GM13976 (cell line): ENCODE results near the gene MICAL2.

Experiments used
- DNase-seq: peaks from one replicate; pipeline ENCODE4 v3.0.0; 2012; ENCODE audit warnings: low spot score
- in situ Hi-C: fragments of 300-500 bp; cut with MboI; formaldehyde crosslinking; loops from one replicate; pipeline ENCODE4 v1.12.0; 2022; ENCODE audit warnings: low sequenced_read_pairs, mixed read lengths, inconsistent platforms; ENCODE audit not compliant: unreplicated experiment
- TF ChIP-seq, protein P1 (sequence below): IDR thresholded peaks from 2 replicates; pipeline ENCODE4 v1.5.1; 2012; ENCODE audit warnings: borderline replicate concordance, mild to moderate bottlenecking; ENCODE audit not compliant: insufficient read depth; ENCODE audit errors: extremely low read depth, missing control alignments, control extremely low read depth

The MICAL2 gene

DNA sequence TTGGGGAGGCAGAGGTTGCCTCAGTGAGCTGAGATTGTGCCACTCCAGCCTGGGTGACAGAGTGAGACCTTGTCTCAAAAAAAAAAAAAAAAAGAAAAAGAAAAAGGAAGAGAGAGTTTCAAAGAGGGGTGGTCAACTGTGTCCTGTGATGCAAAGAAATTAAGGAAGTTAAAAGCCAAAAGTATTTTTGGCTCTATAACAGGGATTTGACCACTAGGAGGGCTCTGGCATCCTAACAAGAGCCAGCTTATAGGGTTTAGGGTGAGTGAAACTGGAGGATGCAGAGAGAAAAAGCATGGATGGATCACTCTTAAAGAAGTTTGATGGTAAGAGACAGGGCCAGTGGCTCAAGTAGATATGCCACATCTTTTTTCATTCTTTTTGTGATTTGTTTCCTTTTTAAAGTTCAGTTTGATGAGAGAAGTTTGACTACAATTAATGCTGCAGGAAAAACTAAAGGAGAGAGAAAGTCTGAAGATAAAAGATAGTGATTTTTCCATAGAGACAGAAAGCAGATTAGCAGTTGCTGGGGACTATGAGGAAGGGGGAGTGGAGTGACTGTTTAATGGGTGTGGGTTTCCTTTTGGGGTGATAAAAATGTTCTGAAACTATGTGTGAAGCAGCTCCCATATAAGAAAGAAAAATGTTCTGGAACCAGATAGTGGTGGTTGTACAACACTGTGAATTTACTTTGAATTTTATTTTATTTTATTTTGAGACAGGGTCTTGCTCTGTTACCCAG lies 11.1 kb upstream of the MICAL2 start:
- in situ Hi-C loops: no loop called here
- no peak for DNase-seq
- TF ChIP-seq, protein P1, sequence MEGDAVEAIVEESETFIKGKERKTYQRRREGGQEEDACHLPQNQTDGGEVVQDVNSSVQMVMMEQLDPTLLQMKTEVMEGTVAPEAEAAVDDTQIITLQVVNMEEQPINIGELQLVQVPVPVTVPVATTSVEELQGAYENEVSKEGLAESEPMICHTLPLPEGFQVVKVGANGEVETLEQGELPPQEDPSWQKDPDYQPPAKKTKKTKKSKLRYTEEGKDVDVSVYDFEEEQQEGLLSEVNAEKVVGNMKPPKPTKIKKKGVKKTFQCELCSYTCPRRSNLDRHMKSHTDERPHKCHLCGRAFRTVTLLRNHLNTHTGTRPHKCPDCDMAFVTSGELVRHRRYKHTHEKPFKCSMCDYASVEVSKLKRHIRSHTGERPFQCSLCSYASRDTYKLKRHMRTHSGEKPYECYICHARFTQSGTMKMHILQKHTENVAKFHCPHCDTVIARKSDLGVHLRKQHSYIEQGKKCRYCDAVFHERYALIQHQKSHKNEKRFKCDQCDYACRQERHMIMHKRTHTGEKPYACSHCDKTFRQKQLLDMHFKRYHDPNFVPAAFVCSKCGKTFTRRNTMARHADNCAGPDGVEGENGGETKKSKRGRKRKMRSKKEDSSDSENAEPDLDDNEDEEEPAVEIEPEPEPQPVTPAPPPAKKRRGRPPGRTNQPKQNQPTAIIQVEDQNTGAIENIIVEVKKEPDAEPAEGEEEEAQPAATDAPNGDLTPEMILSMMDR: no peak

DNA sequence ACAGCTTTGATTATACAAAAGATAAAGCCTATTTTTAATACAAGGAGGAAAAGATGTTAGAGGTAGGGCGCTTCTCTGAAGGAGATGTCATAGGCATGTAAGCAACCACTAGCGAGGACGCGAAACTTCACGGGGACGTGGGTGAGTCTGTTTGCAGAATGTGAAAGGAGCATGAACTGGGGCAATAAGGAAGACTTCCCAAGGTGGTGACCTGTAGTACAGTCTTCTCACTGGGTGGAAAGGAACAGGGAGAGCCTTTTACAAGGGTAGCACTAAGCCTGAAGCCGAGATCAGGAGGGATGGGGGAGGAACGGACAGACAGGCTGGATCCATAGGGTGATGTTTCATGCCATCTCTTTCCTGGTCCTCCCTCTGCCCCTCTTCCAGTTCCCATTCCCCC lies 10.0 kb upstream of the MICAL2 start:
- no peak for DNase-seq
- in situ Hi-C loops: no loop called here
- TF ChIP-seq, protein P1: no peak

DNA sequence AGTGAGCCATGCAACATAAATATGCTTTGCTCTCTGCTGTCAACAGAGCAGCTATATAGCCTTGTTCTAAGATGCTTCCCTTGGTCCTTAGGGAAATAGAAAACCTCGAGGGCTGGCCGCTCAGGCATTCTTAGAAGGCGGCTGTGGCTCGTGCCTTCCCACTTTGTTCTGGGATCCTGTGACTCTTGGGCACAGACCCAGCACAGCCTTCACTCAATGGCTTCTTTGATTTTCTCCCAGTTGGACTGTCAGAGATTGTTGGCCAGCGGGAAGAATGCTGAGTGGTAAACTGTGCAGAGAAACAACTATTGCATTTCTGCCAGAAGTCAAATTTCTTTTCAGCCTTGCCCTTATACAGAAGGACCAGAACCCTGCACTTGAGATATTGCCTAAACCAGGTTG lies 9.5 kb upstream of the MICAL2 start:
- TF ChIP-seq, protein P1: no peak
- DNase-seq: no peak
- in situ Hi-C loops: no loop called here

DNA sequence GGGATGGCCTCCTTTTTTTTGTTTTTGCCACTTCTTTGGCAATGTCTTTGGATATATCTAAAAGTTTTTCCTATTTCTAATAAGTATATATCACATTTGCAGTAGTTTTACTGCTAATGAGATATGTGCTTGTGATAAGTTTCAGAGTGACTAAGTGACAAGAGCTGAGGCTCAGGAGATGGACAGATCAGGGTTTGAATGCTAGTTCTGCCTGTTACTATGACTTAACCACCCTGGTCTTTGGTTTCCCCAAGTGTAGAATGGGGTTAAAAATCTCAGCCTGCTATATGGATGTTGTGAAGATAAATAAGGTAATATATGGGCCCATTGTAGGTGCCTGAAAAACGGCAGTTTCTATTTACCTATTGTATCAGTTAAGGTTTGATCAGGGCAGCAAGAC lies 9.1 kb upstream of the MICAL2 start:
- in situ Hi-C loops: no loop called here
- DNase-seq: no peak
- TF ChIP-seq, protein P1: no peak

DNA sequence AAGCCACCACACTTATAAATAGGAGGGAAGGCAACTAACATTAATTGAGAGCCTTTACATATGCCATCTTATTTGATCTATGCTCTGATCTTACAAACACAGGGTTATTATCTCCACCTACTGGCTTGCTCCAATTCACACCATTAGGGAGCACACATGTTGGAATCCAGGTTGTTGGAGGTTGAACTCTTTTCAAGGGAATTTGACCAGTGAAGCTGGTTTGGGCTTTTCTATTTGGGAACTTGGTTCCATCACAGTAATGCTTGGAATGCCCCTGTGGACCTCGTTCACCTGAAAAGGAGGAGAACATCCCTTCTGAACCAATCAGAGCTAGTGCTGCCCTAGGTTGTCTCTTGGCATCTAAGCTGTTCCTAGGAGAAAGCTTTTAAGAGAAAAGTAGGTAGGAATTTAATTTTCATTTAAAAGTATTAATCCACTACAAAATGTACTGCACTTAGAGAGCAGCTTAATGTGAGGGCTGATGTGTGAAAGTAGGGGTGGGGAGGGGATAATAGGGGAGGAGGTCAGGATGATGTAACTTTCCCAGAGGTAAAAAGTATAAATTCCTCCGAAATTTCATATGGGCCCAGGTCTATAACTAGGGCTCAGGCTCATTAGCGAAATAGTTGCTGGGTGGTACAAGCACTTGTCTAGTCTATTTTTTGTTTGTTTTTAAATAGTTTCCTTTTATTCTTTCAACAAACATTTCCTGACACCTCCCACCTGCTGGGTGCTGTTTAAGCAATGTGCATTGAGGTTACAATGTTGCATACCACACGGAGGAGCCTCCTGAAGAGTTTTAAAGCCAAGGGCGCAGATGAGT lies 7.6 kb upstream of the MICAL2 start:
- TF ChIP-seq, protein P1: no peak
- DNase-seq: no peak
- in situ Hi-C loops: no loop called here

DNA sequence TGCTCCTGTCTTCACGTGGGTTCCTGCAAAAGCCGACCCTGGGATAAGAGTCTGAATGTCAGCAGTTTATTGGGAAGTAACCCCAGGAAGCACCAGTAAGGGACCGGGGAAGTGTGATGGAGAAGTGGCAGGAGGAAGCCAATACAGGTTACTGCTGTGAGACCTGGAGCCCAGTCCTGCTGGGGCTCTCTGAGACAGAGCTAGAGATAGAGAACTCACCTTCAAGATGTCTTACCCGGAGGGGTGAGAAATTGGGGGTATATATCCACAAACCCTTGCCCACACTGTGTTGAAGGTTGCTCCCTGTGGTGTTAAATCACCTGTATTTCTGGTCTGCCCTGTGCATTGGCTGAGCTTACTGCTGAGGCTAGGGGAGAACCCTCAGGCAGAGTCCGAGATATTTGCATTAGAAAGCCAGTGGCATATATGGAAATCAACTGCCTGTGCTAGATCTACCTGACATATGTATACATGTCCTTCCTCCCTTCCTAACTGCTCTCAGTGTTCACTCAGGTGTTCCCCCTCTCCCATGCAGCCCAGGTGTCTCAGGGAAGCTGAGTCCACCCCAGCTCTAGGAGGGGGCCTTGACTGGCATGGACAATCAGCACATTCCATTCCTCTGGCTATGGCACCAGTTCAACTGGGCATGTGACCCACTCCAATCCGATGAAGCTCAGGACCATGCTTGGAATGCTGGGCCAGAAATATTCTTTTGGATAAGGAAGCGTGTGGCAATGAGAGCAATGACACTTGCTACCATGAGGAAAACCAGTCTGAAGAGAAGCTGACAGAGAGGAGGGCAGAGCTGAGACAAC lies 6.8 kb upstream of the MICAL2 start:
- no peak for DNase-seq
- TF ChIP-seq, protein P1: no peak
- in situ Hi-C loops: no loop called here
